Measurements from ENCODE around the gene SMIM41.

DNA sequence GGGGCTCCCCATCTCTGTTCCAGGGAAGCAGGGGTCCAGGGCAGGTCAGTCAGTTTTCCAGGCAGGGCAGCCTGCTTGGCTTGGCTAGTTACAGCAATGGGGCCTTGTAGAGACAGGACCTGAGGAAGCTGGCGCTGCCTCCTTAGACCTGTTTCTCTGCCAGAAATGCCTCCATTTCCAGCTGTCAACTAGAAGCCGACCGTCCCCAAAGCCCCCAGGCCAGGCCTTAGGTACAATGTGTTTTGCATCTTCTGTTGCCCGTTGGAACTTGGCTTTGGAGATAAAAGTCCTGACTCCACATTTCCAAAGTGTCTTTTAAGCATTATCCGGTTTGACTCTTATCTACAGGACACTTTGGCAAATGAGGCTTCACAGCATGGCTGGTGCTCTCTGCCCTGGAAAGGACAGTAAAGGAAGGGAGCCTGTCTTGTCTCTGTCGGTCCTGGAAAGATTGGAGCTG is 69.7 kb downstream of the SMIM41 start:
- no peak for TF ChIP-seq POLR2A (IDR thresholded peaks at IDR 0.05)
- TF ChIP-seq, protein P1, sequence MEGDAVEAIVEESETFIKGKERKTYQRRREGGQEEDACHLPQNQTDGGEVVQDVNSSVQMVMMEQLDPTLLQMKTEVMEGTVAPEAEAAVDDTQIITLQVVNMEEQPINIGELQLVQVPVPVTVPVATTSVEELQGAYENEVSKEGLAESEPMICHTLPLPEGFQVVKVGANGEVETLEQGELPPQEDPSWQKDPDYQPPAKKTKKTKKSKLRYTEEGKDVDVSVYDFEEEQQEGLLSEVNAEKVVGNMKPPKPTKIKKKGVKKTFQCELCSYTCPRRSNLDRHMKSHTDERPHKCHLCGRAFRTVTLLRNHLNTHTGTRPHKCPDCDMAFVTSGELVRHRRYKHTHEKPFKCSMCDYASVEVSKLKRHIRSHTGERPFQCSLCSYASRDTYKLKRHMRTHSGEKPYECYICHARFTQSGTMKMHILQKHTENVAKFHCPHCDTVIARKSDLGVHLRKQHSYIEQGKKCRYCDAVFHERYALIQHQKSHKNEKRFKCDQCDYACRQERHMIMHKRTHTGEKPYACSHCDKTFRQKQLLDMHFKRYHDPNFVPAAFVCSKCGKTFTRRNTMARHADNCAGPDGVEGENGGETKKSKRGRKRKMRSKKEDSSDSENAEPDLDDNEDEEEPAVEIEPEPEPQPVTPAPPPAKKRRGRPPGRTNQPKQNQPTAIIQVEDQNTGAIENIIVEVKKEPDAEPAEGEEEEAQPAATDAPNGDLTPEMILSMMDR (IDR thresholded peaks at IDR 0.05) = no peak
- TF ChIP-seq POLR2AphosphoS5 (IDR thresholded peaks at IDR 0.05) = no peak
